A673 (cell line): ENCODE data around the gene TRIM38.

Experiments used
- CTCF ChIP-seq: fragments of 300-800, 200-600 bp; sonication (generic); conservative IDR thresholded peaks from 2 replicates; pipeline ENCODE4 v1.5.1; 2017; ENCODE audit warnings: low read depth, mild to moderate bottlenecking, antibody characterized with exemption, low read length, moderate library complexity, mixed read lengths
- EZH2 ChIP-seq: fragments of 200-600 bp; sonication (generic); IDR thresholded peaks from 2 replicates; pipeline ENCODE4 v1.6.1; 2017; ENCODE audit warnings: borderline replicate concordance, low read depth, mild to moderate bottlenecking, mixed read lengths, antibody characterized with exemption, low read length; ENCODE audit not compliant: poor library complexity, severe bottlenecking

GRCh38 chr6:26021350-26022131 lies 58.9 kb downstream of the TRIM38 start:
- TF ChIP-seq CTCF (no peak), EZH2 (no peak)
